RWPE2 (cell line): ENCODE measurements around the gene SCNN1B.

Source experiments
- ATAC-seq: fragments of 200-7000 bp; cut with Tn5 transposase; 3 replicates; pipeline ENCODE4 v1.9.1; 2021; ENCODE audit warnings: low read depth
- DNase-seq: peaks from one replicate; pipeline ENCODE4 v3.0.0-alpha.2; 2020; ENCODE audit warnings: low spot score
- H3K27ac ChIP-seq: fragments of 450-650 bp; 2 replicates; pipeline ENCODE4 v1.5.1; 2017; ENCODE audit warnings: mild to moderate bottlenecking; ENCODE audit not compliant: poor library complexity, severe bottlenecking
- H3K27me3 ChIP-seq: fragments of 250-450 bp; sonication (Bioruptor Pico); 2 replicates; pipeline ENCODE4 v1.5.1; 2021; ENCODE audit warnings: mild to moderate bottlenecking, moderate library complexity; ENCODE audit not compliant: insufficient read depth, poor library complexity, severe bottlenecking
- H3K36me3 ChIP-seq: fragments of 250-450 bp; sonication (Bioruptor Pico); 2 replicates; pipeline ENCODE4 v1.5.1; 2020; ENCODE audit warnings: low read depth, mild to moderate bottlenecking, moderate library complexity
- H3K4me1 ChIP-seq: fragments of 250-450 bp; sonication (Bioruptor Pico); 2 replicates; pipeline ENCODE4 v1.5.1; 2021; ENCODE audit warnings: mild to moderate bottlenecking, moderate library complexity; ENCODE audit not compliant: insufficient read depth, poor library complexity, severe bottlenecking
- H3K4me3 ChIP-seq: fragments of 250-450 bp; sonication (Bioruptor Pico); 2 replicates; pipeline ENCODE4 v1.5.1; 2021; ENCODE audit warnings: mild to moderate bottlenecking, moderate library complexity; ENCODE audit not compliant: severe bottlenecking
- H3K9me3 ChIP-seq: fragments of 250-450 bp; sonication (Bioruptor Pico); 2 replicates; pipeline ENCODE4 v1.5.1; 2021; ENCODE audit warnings: mild to moderate bottlenecking, moderate library complexity; ENCODE audit not compliant: severe bottlenecking
- CTCF ChIP-seq: fragments of 450-650 bp; IDR thresholded peaks from one replicate; pipeline ENCODE4 v1.5.1; 2017; ENCODE audit warnings: mild to moderate bottlenecking, moderate library complexity; ENCODE audit not compliant: poor library complexity, severe bottlenecking

SCNN1B gene

GRCh38 chr16:23301251-23302044 is 654 bp upstream of the SCNN1B start:
- Histone ChIP-seq H3K27ac (no peak overlapping the region), H3K27me3 (peaks cover 26% of the 10 kb centered on the region), H3K4me1 (no peaks in the 10 kb centered on the region), H3K9me3 (no peaks in the 10 kb centered on the region), H3K4me3 (no peak overlapping the region), H3K36me3 (no peaks in the 10 kb centered on the region)
- no peak for DNase-seq
- ATAC-seq = no peak
- no peak for TF ChIP-seq CTCF

- no peaks in the 10 kb centered on the region for H3K4me1 ChIP-seq
- no peak for TF ChIP-seq CTCF
- H3K27me3 ChIP-seq = peaks cover 26% of the 10 kb centered on the region
- no peak for ATAC-seq
- no peak overlapping the region for H3K4me3 ChIP-seq
- DNase-seq = no peak
- H3K36me3 ChIP-seq = no peaks in the 10 kb centered on the region
- no peak overlapping the region for H3K27ac ChIP-seq
- no peaks in the 10 kb centered on the region for H3K9me3 ChIP-seq
Observed at GRCh38 chr16:23303685-23304084, 1.6 kb downstream of the SCNN1B start.

- no peak overlapping the region for H3K27ac ChIP-seq
- peaks cover 26% of the 10 kb centered on the region for H3K27me3 ChIP-seq
- H3K36me3 ChIP-seq = no peaks in the 10 kb centered on the region
- ATAC-seq = no peak
- no peaks in the 10 kb centered on the region for H3K9me3 ChIP-seq
- no peaks in the 10 kb centered on the region for H3K4me1 ChIP-seq
- DNase-seq = no peak
- TF ChIP-seq CTCF = no peak
- H3K4me3 ChIP-seq = no peak overlapping the region
Observed at GRCh38 chr16:23304620-23305019, 2.5 kb downstream of the SCNN1B start.

- peaks cover 19% of the 10 kb centered on the region for H3K27me3 ChIP-seq
- ATAC-seq = no peak
- TF ChIP-seq CTCF = no peak
Observed at GRCh38 chr16:23306199-23307100, 4.3 kb downstream of the SCNN1B start.

More at GRCh38 chr16:23306199-23307100, 4.3 kb downstream of the SCNN1B start:
- no peak overlapping the region for H3K27ac ChIP-seq
- no peaks in the 10 kb centered on the region for H3K4me1 ChIP-seq
- H3K36me3 ChIP-seq = no peaks in the 10 kb centered on the region
- DNase-seq = no peak
- H3K9me3 ChIP-seq = no peaks in the 10 kb centered on the region
- no peak overlapping the region for H3K4me3 ChIP-seq
